D341Med (cell line): ENCODE results near the gene RAD51.
A peak's percentile ranks its signal among the peaks of the same experiment; 100 is the strongest.

Experiments
- DNase-seq: peaks from one replicate; pipeline ENCODE4 v3.0.0; 2012; ENCODE audit warnings: low spot score

Gene RAD51

GRCh38 chr15:40722934-40723333, 28.0 kb downstream of the RAD51 start:
- no peak for DNase-seq

- no peak for DNase-seq
Observed at GRCh38 chr15:40723919-40724318, 28.9 kb downstream of the RAD51 start.

DNA sequence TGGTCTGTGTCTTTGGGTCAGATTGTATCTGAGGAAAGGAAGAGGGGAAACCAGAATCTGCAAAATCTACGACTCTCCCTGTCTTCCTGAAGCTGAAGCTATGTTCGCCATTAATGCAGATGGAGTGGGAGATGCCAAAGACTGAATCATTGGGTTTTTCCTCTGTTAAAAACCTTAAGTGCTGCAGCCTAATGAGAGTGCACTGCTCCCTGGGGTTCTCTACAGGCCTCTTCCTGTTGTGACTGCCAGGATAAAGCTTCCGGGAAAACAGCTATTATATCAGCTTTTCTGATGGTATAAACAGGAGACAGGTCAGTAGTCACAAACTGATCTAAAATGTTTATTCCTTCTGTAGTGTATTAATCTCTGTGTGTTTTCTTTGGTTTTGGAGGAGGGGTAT, 36.1 kb downstream of the RAD51 start:
- no peak for DNase-seq

DNA sequence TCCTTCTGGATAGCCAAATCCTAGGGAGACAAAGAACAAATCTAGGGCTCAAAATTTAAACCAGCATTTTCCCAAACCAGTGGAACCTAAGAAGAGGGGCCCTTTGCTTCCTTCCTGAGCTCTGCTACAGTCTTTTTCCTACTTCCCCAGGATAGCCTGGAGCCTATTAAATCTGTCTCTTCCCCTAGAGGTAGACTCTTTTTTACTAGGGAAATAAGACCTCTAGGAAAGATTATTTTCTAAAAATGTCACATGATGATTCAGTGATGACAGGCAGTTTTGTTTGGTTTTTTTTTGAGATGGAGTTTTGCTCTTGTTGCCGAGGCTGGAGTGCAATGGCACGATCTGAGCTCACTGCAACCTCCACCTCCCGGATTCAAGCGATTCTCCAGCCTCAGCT, 41.6 kb downstream of the RAD51 start:
- DNase-seq: no peak

DNA sequence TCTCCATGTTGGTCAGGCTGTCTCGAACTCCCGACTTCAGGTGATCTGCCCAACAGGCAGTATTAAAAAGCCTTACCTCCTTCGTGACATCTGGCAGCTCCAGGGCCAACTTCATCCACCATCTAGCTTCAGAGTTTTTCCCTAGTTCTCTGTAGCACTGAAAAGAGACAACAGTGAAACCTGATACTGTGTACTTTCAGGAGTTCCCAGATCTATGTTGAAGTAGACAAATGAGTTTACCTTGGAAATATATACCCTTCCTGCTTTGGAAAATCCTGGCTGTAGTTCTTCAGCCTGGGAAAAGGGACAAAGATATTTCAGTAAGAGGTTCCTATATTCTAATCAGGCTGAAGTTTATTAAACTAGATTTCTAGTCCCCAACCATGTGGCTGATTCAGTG, 42.1 kb downstream of the RAD51 start:
- DNase-seq: no peak

GRCh38 chr15:40739047-40739446, 44.1 kb downstream of the RAD51 start:
- no peak for DNase-seq

GRCh38 chr15:40739854-40740253, 44.9 kb downstream of the RAD51 start:
- DNase-seq: no peak

DNA sequence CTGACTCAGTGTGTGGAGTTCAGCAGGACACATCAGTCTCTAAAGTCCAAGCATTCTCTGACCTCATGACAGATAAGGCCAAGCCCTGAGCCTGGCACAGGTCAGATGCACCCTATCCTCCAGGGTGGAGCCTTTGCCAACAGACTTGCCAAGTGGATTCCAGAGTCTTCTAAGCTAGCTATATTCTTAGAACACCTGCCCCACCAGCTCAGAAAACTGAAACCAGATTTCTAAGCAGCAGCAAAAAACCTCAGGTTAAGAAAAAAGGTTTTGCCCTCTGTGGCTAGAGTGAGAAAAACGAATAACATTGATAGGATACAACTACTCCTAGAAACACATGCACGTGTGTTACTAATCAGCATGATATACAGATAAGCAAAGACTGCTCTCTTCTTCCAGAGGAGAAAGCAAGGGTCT, 48.5 kb downstream of the RAD51 start:
- no peak for DNase-seq

DNA sequence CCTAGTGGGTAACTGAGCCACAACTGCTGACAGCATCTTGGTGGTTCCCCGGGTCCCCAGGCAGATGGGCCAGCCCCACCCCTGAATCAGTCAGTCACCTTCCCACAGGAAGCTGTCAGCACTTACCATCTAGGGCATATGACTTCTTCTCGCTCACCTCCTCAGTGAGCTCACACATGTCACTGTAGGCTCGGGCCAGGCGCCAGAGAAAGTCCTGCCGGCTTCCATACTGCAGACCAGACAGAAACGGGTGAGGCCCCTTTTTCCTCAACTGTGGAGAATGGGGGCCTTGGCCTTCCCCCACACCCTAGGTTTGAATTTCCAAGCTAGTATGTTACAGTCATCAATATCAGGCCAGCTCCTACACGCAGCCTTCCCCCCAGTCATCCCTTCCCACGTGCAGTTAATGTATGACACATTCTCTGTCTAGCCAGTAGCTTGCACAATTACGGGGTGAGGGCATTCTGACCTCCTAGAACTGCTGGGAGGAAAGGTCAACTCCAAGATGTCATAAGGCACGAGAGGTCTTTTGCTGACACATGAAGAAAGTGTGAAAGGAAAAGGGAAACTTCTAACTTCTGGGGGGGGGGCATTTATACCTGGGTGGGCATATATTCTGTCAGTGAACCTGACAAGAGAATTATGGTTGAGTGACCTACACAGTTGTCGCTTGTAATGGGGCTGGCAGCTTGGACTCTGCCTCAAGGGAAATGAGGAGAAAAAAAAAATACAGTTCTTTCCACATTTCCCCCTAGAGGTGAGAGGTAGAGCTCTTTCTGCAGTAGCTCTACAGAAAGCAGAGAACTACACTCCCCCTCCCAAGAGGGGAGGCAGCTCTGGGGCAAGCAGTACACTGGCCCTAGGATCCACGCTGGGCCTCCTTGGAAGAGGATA, 49.2 kb downstream of the RAD51 start:
- no peak for DNase-seq

DNA sequence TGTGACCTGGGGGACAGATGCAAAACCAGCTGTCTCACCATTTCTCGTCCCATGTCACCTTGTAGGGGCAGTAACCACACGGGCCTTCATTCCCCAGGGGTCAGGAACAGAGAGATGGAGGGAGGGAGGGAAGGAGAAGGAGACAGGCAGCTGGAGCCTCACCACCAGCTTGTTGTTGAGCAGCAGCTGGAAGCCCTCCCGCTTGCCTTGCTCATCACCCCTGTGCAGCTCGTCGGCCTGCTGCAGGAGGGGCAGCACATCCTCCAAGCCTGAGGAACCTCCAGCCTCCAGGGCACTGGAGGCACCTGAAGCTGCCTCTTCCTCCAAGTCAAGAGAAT, 49.8 kb downstream of the RAD51 start:
- DNase-seq: no peak

DNA sequence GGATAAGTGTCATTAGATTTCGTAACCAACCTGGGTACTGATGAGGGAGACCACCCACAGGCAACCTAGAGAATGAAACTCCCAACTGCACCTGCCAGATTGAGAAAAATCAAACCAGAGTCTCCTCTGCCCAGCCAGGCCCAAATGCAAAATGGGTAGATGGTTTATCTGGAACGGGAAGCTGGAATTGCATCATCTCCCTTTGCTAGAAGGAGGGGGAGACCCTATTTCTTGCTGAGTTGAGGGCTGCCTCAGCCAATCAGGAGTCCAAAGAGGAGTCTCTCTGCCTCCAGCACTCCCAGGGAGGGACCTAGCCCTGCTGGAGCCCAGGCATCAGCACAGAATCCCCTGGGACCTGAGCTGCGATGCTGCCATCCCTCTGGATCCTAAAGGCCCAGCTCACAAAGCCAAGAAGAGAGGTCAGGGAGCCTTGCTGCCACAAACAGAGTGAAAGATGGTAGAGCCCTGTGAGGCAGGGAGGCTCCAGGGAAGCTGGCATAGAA, 52.0 kb downstream of the RAD51 start:
- peak; percentile 41 for DNase-seq

- DNase-seq: no peak
Observed at GRCh38 chr15:40747685-40748631, 53.0 kb downstream of the RAD51 start.

DNA sequence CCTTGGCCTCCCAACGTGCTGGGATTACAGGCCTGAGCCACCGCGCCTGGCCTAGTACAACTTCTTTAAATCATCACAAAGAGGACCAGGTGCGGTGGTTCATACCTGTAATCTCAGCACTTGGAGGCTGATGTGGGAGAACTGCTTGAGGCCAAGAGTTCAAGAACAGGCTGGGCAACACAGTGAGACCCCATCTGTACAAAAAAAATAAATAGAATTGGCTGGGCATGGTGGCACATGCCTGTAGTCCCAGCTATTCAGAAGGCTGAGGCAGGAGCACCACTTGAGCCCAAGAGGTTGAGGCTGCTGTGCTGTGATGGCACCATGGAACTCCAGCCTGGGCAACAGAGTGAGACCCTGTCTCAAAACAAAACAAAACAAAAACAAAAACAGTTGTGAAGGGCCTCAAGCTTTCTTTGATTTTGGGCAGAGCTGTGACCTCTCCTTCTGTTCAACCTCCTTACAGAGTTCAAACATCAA, 54.2 kb downstream of the RAD51 start:
- DNase-seq: no peak

DNA sequence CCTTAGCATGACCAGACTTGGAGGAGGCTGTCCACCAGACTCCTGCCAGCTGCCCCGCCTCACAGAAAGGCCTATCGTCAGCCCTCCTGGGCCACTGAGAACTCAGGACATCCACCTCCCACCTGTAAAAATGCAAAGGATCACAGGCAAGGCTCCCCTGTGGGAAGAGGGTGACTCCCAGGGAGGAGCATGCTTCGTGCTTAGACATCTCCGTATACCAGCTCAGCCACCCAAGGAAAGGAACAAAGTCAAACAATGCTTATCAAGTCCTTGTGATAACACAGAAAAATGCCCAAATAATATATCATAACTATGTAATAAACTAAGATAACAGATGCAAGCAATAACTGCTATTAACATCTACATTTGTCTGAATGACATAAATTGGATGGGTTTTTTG, 55.9 kb downstream of the RAD51 start:
- no peak for DNase-seq

DNA sequence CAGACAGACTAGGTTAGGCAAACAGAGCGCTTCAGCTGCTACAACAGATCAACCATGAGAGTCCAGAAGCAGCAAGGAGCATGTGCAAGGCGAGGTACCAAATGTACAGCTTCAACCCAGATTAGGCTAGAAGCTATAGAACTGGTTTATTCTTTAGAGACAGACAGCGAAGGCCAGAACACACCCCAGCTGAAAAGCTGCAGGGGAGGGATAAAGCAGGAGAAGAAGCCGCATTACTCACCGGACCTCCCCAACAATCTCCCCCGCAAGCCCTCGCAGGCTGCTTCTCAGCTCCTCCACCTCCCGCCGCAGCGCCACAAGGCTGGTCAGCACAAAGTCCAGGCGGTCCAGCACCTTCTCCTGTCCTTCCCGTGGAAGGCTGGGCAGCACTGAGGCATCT, 56.8 kb downstream of the RAD51 start:
- DNase-seq: no peak

DNA sequence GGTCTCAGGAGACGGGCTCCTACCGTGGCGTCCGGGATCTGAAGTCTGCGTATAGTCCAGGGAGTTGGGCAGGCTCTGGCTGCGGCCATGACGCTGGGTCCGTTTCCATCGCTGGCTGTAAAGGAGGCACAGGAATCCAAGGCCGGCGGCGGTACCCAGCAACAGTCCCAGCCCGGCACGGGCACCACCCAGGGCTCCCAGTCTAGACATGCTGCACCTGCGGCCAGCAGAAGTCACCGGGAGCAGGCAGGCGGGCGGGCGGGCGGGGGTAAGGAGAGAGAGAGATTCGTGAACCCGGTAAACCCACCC, 59.6 kb downstream of the RAD51 start:
- DNase-seq: peak; percentile 56

DNA sequence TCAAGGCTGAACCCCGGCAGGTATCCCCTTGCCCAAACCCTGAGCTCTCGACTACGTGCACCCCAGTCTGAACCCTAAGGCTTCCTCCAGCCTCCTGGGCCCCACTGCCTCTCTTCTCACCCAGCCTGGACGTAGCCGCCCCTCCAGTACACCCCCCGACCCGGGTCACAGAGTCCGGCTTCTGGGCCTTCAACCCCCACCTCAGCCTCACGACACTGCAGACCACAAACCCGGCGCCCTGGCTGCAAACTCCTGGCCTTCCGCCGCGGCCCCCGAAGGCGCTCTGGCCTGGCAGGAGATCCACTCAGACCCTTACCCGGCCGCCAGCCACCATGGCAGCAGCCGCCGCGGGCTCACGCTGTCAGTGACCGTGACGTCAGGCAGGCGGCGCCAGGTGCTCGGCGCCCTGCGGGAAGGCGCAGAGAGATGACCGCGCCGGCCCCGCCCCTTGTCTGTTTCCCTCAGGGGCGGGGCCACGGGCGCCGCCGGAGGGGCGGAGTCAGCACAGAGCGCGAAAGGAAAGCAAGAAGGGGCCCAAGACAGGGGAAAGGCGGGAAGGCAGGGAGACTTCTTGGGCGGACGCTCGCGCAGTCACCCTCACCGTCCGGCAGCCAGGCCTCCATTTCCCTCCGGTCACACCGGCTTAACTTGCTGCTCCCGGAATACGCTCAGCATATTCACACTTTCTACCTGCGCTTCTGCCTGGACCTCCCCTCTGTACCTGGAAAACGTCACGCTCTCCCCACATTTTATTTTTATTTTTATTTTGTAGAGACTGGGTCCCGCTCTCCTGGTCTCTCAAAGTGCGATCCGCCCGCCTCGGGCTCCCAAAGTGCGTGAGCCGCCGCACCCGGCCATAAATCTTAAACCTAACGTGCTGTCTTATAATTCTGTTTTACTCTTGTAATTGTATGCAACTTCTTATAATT, 60.2 kb downstream of the RAD51 start, which contains the start of gene RMDN3:
Gene RMDN3, minus strand, starts transcription at position 372 of the 929 bp plus-strand sequence. CDS start 471 bp downstream, outside the sequence.
- DNase-seq: peak; percentile 99

DNA sequence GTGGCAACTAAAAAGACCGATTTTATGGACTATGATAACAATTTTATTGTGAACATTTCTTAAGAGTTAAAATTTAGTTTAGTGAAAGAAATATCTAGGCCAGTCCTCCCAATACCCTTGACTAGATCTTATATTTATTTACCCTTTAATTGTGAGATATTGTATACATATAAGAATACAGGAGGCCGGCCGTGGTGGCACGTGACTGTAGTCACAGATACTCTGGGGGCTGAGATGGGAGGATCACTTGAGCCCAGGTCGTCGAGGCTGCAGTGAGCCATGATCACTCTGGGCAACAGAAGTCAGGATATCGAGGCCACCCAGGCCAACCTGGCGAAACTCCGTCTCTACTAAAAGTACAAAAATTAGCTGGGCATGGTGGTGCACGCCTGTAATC, 60.8 kb downstream of the RAD51 start:
- DNase-seq: no peak

GRCh38 chr15:40756938-40757337, 62.0 kb downstream of the RAD51 start:
- DNase-seq: no peak

GRCh38 chr15:40759961-40760360, 65.0 kb downstream of the RAD51 start:
- DNase-seq: no peak

- no peak for DNase-seq
Observed at GRCh38 chr15:40762919-40763800, 68.2 kb downstream of the RAD51 start.
